GM18511 (cell line): ENCODE results near the gene NRBP1.

Experiments
- ATAC-seq: cut with Tn5 transposase; IDR thresholded peaks from one replicate; pipeline ENCODE4 v1.9.1; 2021; ENCODE audit warnings: mild to moderate bottlenecking, moderate library complexity; ENCODE audit not compliant: unreplicated experiment

NRBP1 gene

DNA sequence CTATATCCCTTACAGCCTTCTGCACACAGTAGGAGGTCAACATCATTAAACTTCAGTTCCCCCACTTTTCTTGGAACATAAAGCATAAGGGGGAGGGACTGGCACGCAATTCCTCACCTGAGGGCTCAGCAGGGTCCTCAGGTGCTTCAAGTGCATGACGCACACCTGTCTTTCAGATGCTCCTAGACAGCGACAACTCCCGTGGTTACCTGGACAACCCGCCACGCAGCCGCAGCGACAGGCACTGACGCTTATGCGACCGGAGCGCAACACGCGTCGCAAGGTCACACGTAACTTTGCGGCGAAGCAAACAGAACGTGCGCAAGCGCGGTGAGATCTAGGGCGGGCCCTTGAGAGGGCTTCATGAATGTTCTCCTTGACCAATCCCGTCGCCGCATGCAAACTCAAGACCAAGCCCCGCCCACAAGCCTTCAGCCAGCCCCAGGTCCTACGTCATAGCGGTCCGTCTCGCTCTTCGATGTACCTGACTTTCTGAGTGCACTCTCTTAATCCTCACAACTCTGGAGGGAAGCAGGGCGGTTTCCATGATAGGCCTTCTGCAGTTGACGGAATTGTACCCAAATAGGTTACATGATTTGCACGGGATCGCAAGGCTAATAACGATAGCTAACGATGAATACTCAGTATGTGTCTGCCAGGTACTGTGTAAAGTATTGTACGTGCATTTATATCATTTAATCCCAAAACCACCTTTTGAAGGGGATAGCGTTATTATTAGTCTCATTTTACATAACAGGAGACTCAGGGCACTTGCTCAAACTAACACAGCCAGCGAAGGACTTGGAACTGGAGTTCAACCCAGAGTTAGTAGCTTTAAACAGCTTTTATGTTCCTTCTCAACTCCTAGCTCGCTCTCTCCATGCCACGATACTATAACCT lies 61.3 kb downstream of the NRBP1 start, which contains the start of gene IFT172:
Gene IFT172 (minus strand): TSS at position 246 of the 900 bp plus-strand sequence. CDS start 90 bp downstream, at position 156.
- peak; percentile 99 for ATAC-seq
